Stimulated activated naive CD8-positive, alpha-beta T cell treated with anti-CD3 and anti-CD28 coated beads, Interleukin-15, amount 100 ng/mL, for 72 hours (primary cell): ENCODE data around the gene EXOSC5.
"Not testable (repeated sequence)": the region's sequence is repeated elsewhere in the genome, so short reads cannot be mapped to it uniquely, and the experiment has no call there.

Experiments
- ATAC-seq: fragments of 150-1000 bp; cut with Tn5 transposase; 2 replicates; pipeline ENCODE4 v1.10.0; 2021; ENCODE audit warnings: mild to moderate bottlenecking, moderate library complexity
- DNase-seq, 2 donors: peaks; one replicate each; pipeline ENCODE4 v3.0.0; 2021 to 2022
- H3K27ac Mint-ChIP-seq, 2 donors: one replicate each; pipeline ENCODE4 v1.8.0; 2022; ENCODE audit warnings: mild to moderate bottlenecking in 2 of 2, mixed read lengths in 2 of 2, moderate library complexity in 2 of 2
- H3K27me3 Mint-ChIP-seq: one replicate; pipeline ENCODE4 v1.8.0; 2022; ENCODE audit warnings: mixed read lengths
- H3K4me1 Mint-ChIP-seq: one replicate; pipeline ENCODE4 v1.8.0; 2022; ENCODE audit warnings: mild to moderate bottlenecking, mixed read lengths
- H3K4me3 Mint-ChIP-seq, 2 donors: one replicate each; pipeline ENCODE4 v1.8.0; 2022; ENCODE audit warnings: mild to moderate bottlenecking in 2 of 2, mixed read lengths in 2 of 2, moderate library complexity in 1 of 2
- H3K9me3 Mint-ChIP-seq, 2 donors: one replicate each; pipeline ENCODE4 v1.8.0; 2022; ENCODE audit warnings: mixed read lengths in 2 of 2

EXOSC5 gene

DNA sequence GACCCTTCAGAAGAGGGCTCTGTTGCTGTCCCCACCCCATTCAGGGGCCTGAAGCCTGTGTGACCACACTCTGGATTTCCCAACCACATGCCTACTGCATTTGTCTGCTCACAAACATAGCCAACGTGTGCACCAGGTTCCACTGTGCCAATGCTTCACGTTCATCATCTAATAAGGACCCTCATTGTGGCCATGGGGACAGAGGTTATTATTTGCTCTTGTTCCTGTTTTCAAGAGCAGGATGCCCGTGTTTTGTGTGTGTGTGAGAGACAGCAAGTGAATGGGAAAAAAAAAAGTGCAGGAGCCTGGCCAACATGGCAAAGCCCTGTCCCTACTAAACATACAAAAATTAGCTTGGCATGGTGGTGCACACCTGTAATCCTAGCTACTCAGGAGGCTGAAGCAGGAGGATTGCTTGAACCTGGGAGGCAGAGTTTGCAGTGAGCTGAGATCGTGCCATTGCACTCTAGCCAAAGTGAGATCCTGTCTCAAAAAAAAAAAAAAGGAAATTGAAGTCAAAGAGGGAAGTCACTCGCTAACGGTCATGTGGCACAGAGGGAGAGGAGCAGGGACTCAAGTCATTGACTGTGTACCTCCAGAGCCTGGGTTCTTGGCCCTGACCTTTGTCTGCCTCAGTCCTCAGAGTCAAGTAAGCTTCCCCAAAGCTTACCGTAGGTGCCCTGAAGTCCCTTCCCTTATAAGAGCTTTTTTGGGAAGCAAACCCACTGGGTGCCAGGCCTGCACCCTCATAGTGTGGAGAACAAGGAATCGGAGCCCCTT is 23.1 kb upstream of the EXOSC5 start:
- Mint-ChIP-seq H3K4me3 (no peak overlapping the region), H3K27me3 (no peaks in the 10 kb centered on the region), H3K4me1 (no peaks in the 10 kb centered on the region), H3K27ac (no peak overlapping the region), H3K9me3 (no peaks in the 10 kb centered on the region)
- DNase-seq = no peak
- no peak for ATAC-seq

DNA sequence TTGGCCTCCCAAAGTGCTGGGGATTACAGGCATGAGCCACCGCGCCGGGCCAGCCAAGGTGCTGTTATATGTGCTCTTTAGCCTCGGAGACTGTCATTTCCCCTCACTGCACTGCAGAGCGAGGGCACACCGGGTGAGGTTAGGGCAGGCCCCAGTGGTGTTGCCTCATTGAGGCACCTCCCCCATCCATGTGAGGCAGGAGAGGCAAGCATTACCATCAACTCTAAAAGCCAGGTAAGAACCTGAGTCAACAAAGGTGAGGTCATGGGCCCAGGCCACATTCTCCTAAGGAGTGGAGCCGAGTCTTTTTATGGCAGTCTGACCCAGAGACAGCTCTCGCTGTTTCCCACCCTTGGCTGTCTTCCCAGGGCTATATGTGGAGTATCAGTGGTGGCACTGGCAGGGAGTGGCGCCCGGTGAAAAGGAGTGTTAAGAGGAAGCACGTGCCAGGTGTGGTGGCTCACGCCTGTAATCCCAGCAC is 19.1 kb upstream of the EXOSC5 start:
- no peak overlapping the region for H3K4me3 Mint-ChIP-seq
- ATAC-seq = no peak
- H3K9me3 Mint-ChIP-seq = no peaks in the 10 kb centered on the region
- DNase-seq = no peak
- H3K4me1 Mint-ChIP-seq = no peaks in the 10 kb centered on the region
- H3K27ac Mint-ChIP-seq = no peak overlapping the region
- no peaks in the 10 kb centered on the region for H3K27me3 Mint-ChIP-seq

DNA sequence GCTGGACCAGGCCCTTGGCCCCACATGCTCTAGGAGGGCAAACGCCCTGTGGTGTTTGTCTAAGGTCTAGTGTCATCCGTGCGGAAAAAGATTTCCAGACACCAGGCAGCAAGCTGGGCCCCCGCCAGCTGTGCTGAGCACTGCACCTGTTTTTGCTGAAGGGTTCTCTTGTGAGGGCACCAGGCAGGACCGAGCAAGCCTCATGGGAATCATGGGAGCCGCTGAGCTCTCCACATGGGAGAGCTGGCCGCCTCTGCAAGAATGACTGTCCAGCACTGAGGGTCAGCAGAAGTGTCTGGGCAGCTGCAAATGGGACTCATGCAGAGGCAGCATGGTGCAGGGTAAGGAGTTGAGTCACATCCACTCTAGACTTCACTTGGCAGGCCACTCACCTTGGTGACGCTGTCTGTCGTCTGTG is 18.0 kb upstream of the EXOSC5 start:
- H3K4me3 Mint-ChIP-seq = no peak overlapping the region
- H3K9me3 Mint-ChIP-seq = no peaks in the 10 kb centered on the region
- H3K4me1 Mint-ChIP-seq = peaks cover 5% of the 10 kb centered on the region
- no peak for DNase-seq
- no peaks in the 10 kb centered on the region for H3K27me3 Mint-ChIP-seq
- no peak for ATAC-seq
- H3K27ac Mint-ChIP-seq = no peak overlapping the region

DNA sequence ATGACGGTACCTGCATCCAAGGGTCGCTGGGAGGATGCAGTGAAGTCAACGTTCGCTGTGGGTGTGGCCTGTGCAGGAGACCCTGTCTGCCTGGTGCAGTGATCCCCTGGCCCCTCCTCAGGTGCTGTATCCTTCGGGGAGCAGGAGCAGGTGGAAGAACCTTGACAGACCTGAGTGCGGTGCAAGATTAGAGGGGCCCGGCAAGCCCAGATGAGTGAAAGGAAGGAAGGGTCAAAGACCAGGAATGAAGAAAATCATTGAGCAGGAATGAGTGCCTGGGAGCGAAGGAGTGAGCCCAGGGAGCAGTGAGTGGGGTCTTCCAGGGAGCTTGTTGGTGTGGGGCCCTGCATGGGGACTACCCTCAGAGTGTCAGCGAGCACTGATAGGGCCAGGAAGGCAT is 17.3 kb upstream of the EXOSC5 start:
- Mint-ChIP-seq H3K4me3 (no peak overlapping the region), H3K27me3 (no peaks in the 10 kb centered on the region), H3K4me1 (peaks cover 5% of the 10 kb centered on the region), H3K9me3 (no peaks in the 10 kb centered on the region), H3K27ac (peak overlapping the region in 1 of 2 donors; percentile 0)
- DNase-seq = no peak
- no peak for ATAC-seq

DNA sequence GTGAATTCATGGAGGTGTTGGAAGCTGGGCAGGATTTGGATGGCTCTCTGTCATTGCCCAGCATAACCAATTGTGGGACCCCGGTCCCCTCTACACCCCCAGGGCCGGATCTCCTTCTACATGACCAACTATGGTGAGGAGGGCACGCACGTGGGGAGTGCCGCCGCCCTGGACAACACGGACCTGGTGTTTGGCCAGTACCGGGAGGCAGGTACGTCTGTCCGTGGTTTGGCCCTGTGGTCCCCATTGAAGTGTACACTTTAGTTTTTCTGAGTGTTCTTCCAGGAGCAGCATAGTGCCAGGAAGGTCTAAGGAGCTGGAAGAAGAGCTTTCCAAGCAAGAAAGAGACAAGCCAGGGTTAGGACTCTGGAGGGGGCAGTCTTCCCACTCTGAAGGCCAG is 16.8 kb upstream of the EXOSC5 start:
- DNase-seq = no peak
- Mint-ChIP-seq H3K4me3 (no peak overlapping the region), H3K27ac (no peak overlapping the region), H3K9me3 (no peaks in the 10 kb centered on the region), H3K27me3 (no peaks in the 10 kb centered on the region), H3K4me1 (peaks cover 5% of the 10 kb centered on the region)
- ATAC-seq = no peak

DNA sequence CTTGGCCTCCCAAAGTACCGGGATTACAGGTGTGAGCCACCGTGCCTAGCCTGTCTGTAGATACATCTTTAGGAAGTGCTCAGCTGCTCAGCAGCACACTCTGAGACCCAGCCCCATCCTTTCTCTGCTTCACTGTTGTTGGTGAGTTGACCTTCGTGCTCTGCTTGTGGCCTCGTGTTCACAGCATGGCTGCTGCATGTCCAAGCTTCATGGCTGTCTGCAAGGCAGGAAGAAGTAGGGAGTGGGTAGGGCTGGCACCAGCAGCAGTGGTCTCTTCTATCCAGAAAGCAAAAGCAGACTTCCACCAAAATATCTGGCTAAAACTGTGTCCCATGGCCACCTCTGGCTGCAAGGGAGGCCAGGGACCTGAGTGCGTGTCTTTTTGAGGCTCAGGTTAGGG is 15.8 kb upstream of the EXOSC5 start:
- Mint-ChIP-seq H3K4me3 (no peak overlapping the region), H3K9me3 (no peaks in the 10 kb centered on the region), H3K27me3 (no peaks in the 10 kb centered on the region), H3K4me1 (peaks cover 5% of the 10 kb centered on the region), H3K27ac (no peak overlapping the region)
- DNase-seq (no peak), ATAC-seq (no peak)

DNA sequence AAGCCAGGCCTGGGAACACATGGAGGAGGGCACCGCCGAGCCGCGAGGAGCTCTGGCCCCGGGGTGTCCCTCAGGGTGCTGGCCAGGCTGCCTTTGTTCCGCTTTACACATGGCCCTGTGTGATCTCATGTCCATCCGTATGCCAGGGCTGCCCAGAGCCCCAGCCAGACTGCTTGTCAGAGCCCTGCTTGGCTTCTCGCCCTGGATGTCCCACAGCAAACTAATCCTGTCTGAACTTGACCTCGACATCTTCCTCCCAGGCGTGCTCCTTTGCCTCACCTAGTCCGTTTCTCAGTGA is 14.8 kb upstream of the EXOSC5 start:
- Mint-ChIP-seq H3K27ac (peak overlapping the region in 1 of 2 donors; percentile 59), H3K27me3 (no peaks in the 10 kb centered on the region), H3K4me1 (peaks cover 5% of the 10 kb centered on the region), H3K4me3 (no peak overlapping the region), H3K9me3 (no peaks in the 10 kb centered on the region)
- ATAC-seq (no peak), DNase-seq (no peak)

DNA sequence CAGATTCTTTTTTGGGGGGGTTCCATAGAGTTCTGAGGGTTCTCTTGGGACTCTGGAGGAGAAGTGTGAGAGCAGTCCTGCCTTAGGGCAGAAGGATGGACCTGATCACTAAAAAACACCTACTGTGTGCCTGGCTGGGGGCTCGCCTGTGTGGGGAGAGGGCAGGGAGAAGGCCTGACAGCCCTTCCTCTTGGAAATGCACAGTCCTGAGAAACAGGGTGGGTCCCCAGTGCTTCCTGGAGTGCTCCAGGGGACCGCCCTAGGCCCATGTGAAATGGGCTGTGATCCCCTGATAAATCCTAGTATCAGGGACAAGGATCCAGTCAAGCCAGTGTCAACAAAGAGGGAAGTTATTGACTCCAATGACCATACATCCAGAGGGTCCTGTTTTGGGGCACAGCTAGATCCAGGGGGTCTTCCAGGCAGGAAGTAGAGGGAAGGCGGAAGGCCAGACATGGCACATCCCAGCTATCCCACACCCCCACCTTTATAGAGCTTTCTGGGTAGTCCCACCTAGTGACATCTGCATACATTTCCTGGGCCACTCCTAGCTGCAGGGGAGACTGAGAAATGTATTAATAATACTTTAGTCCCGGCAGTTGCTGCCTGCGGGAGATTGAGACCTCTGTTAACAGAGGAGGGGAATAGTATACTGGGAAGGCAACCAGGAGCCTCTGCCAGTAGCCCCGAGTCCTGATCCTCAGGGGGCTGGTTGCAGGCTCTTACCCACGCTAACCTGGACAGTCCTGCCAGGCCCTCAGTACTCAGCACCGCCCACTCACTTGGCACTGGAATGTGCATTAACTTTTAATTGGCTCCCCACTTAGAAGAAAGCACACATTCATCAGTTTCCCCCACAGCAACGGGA is 14.2 kb upstream of the EXOSC5 start:
- no peaks in the 10 kb centered on the region for H3K27me3 Mint-ChIP-seq
- H3K4me1 Mint-ChIP-seq = peaks cover 5% of the 10 kb centered on the region
- DNase-seq (no peak), ATAC-seq (no peak)
- H3K27ac Mint-ChIP-seq = no peak overlapping the region
- no peaks in the 10 kb centered on the region for H3K9me3 Mint-ChIP-seq
- H3K4me3 Mint-ChIP-seq = no peak overlapping the region

DNA sequence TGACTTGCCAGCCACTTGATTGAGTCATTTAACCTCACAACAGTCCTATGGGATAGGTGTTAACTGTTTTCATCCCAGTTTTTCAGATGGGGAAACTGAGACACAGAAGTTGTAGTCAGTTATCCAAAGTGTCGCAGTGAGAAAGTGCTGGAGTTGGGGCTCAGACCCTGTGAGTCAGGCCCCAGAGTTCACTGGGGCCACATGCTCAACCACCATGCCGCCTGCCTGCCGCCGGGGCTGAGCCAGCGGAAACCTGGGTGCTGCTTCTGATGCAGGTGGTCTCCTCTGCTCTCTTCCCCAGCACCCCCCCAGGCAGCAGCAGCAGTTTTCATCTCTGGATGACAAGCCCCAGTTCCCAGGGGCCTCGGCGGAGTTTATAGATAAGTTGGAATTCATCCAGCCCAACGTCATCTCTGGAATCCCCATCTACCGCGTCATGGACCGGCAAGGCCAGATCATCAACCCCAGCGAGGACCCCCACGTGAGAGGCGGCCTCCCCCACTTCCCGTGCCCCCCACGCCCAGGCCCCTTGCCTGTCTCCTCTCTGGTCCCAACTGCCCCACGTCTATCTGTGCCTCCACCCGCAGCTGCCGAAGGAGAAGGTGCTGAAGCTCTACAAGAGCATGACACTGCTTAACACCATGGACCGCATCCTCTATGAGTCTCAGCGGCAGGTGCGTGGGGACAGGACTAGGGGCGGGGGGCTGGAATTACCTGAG is 13.3 kb upstream of the EXOSC5 start:
- DNase-seq = no peak
- H3K27ac Mint-ChIP-seq = peak overlapping the region in 1 of 2 donors; percentile 21
- ATAC-seq = no peak
- H3K4me3 Mint-ChIP-seq = no peak overlapping the region
- H3K4me1 Mint-ChIP-seq = peaks cover 5% of the 10 kb centered on the region
- H3K9me3 Mint-ChIP-seq = no peaks in the 10 kb centered on the region
- H3K27me3 Mint-ChIP-seq = no peaks in the 10 kb centered on the region

DNA sequence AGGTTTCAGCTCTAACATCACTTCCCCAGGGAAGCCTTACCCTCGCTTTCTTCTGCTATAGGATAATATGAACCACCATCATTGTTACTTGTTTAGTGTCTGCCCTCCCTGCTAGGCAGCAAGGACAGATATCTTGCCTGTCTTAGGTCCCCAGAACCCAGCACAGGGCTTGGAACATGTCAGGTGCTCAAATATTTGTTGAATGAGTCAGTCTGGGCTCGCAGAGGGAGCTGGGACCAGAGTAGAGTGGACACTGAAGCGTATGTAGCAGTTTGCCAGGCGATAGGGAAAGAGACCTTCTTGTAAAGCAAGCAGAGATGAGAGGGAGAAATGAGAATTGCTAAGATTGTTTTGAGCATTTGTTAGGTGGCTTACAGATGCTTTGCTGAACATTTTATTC is 12.1 kb upstream of the EXOSC5 start:
- Mint-ChIP-seq H3K27ac (no peak overlapping the region), H3K4me3 (no peak overlapping the region)

DNA sequence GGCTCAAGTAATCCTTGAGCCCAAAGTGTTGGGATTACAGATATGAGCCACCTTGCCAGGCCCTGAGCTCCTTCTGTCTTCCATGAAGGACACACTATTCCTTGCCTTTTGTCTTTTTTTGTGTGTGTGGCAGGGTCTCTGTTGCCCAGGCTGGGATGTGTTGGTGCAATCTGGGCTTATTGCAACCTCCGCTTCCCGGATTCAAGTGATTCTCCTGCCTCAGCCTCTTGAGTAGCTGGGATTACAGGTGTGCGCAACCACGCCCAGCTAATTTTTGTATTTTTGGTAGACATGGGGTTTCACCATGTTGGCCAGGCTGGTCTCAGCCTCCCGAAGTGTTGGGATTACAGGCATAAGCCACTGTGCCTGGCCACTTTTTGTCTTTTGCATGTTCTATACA is 11.7 kb upstream of the EXOSC5 start:
- H3K27me3 Mint-ChIP-seq, ATAC-seq, H3K4me1 Mint-ChIP-seq, DNase-seq, H3K4me3 Mint-ChIP-seq, H3K9me3 Mint-ChIP-seq, H3K27ac Mint-ChIP-seq: not testable (repeated sequence)

More for the DNA sequence above, 12.1 kb upstream of the EXOSC5 start:
- Mint-ChIP-seq H3K9me3 (no peaks in the 10 kb centered on the region), H3K27me3 (no peaks in the 10 kb centered on the region), H3K4me1 (peaks cover 5% of the 10 kb centered on the region)
- no peak for ATAC-seq
- DNase-seq = no peak

DNA sequence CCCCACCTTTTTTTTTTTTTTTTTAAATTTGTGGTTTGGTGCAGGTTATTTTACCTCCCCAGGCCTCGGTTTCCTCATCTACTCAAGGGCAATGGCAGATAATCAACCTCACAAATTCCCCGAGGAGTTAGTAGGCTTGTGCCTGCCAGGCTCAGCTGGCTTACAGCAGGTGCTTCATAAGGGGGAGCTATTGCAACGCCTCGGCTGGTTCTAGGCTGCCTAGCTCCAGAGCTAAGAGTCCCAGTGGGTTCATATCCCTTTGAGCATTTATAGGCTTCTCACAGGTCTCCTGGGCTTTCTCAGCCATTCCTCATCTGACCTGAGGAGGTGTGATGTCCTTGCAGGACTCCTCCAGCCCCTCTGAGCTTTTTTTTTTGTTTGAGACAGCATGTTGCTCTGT is 11.1 kb upstream of the EXOSC5 start:
- no peaks in the 10 kb centered on the region for H3K9me3 Mint-ChIP-seq
- H3K27ac Mint-ChIP-seq = no peak overlapping the region
- no peak for DNase-seq
- H3K4me1 Mint-ChIP-seq = peaks cover 12% of the 10 kb centered on the region
- no peak overlapping the region for H3K4me3 Mint-ChIP-seq
- no peaks in the 10 kb centered on the region for H3K27me3 Mint-ChIP-seq
- no peak for ATAC-seq

DNA sequence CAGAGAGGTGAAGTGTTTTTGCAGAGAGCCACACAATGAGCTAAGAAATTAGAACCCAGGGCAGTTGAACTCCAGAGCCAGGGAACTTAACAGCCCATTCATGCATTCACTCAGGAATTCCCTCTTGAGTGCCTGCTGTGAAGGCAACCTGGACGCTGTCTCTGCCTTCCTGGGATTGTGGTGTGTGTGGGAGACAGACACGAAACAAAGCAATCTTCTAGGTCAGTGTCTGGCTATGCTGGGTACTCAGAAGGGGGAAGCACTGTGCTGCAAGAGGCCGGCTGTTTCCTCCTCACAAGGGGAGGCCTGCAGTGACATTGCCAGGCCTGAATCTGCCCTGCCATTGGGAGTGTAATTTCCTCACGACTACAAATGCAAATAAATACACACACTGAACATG is 10.1 kb upstream of the EXOSC5 start:
- Mint-ChIP-seq H3K27me3 (no peaks in the 10 kb centered on the region), H3K9me3 (no peaks in the 10 kb centered on the region), H3K4me1 (peaks cover 17% of the 10 kb centered on the region), H3K27ac (no peak overlapping the region), H3K4me3 (no peak overlapping the region)
- DNase-seq (no peak), ATAC-seq (no peak)

DNA sequence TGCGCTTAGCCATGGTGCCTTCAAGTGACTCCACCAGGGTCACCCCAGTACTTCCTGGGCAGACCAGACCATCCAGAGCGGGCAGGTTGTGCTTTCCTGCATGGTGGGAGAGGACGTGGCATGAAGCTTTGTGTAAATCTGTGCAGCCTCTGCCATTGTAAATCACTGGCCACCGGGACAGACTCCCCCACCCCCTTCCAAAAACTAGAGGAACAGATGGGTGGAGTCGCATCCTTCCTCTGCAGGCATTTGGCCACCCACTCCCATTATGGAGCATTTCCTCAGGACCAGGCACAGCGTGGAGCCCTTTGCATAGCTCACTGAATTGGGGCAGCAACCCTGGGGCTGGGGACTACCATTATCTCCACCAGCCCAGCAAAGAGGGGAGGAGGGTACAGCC is 8.6 kb upstream of the EXOSC5 start:
- no peak for ATAC-seq
- Mint-ChIP-seq H3K27me3 (no peaks in the 10 kb centered on the region), H3K4me1 (peaks cover 21% of the 10 kb centered on the region), H3K9me3 (no peaks in the 10 kb centered on the region), H3K4me3 (no peak overlapping the region), H3K27ac (no peak overlapping the region)
- no peak for DNase-seq

DNA sequence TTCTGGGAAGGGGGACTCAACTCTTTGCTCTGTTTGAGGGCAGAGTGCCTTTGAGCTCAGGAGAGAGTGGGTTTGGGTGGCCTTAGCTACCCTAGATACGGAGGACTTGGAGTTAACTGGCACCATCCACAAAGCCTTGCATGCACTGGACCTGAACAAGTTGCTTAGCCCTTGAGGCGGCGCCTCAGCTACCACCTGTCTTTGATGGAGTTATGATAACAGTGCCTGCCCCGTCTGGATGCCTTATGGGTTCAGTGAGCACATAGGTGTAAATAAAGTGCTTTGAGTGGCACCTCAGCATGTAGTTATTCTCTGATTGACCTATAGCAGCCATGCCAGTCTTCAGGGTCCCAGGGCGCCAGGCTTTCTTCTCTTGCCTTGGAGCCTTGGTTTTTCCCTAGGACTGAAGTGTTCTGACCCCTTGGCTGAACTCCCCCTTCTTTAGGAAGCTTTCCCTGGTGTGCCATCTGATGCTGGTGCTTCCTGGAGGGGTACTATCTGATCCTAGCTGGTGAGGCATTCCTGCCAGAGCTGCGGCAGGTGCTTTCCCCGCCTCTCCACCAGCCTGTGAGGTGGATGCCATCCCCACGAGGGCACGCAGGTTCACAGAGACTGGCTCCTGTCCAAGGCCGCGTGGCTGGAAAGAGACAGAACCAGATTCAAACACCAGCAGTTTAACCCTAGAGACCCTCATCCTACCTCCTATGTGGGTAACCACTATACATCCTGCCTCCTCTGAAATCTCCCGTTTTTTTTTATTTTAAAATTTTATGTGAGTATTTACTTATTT is 6.2 kb upstream of the EXOSC5 start:
- Mint-ChIP-seq H3K27me3 (no peaks in the 10 kb centered on the region), H3K4me3 (no peak overlapping the region), H3K27ac (no peak overlapping the region), H3K9me3 (no peaks in the 10 kb centered on the region), H3K4me1 (peaks cover 33% of the 10 kb centered on the region)
- DNase-seq (no peak), ATAC-seq (no peak)
